ENCODE data around the gene CLCN1. TPM values are rescaled to one million over a fixed set of nuclear protein-coding genes. Genes with fewer than 3 reads are reported as not detected.
A peak's percentile ranks its signal among the peaks of the same experiment; 100 is the strongest.

CLCN1 gene
- total RNA-seq, 4 donors from 2014 or later: 0.64 TPM; not detected in 3

DNA sequence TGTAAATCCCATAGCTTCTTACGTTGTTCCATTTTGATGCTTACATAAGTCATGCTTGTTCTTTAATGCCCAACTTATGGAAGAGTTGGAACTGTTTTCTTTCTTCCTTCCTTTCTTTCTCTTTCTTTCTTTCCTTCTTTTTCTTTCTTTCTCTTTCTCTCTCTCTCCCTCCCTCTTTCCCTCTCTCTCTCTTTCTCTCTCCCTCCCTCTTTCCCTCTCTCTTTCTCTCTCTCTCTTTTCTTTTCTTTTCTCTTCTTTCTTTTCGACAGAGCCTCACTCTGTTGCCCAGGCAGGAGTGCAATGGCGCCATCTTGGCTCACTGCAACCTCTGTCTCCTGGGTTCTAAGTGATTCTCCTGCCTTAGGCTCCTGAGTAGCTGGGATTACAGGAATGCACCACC is 27.7 kb downstream of the CLCN1 start:
- H3K36me3 ChIP-seq: no peaks in the 10 kb centered on the region
- no peak overlapping the region for H3K4me3 ChIP-seq
- 93% methylated on average over 3 of the region's 3 CpGs for WGBS
- no peaks in the 10 kb centered on the region for H3K9me3 ChIP-seq
- H3K4me1 ChIP-seq: peaks cover 5% of the 10 kb centered on the region
- no peak overlapping the region for H3K27ac ChIP-seq
- no peak for DNase-seq (ENCODE audit: low spot score in 2 of 2)
- TF ChIP-seq POLR2AphosphoS5 (IDR thresholded peaks at IDR 0.05): no peak
- TF ChIP-seq, protein P1, sequence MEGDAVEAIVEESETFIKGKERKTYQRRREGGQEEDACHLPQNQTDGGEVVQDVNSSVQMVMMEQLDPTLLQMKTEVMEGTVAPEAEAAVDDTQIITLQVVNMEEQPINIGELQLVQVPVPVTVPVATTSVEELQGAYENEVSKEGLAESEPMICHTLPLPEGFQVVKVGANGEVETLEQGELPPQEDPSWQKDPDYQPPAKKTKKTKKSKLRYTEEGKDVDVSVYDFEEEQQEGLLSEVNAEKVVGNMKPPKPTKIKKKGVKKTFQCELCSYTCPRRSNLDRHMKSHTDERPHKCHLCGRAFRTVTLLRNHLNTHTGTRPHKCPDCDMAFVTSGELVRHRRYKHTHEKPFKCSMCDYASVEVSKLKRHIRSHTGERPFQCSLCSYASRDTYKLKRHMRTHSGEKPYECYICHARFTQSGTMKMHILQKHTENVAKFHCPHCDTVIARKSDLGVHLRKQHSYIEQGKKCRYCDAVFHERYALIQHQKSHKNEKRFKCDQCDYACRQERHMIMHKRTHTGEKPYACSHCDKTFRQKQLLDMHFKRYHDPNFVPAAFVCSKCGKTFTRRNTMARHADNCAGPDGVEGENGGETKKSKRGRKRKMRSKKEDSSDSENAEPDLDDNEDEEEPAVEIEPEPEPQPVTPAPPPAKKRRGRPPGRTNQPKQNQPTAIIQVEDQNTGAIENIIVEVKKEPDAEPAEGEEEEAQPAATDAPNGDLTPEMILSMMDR (IDR thresholded peaks at IDR 0.05): no peak
- TF ChIP-seq EP300 (IDR thresholded peaks at IDR 0.05): no peak
- H3K27me3 ChIP-seq: peaks cover 13% of the 10 kb centered on the region

DNA sequence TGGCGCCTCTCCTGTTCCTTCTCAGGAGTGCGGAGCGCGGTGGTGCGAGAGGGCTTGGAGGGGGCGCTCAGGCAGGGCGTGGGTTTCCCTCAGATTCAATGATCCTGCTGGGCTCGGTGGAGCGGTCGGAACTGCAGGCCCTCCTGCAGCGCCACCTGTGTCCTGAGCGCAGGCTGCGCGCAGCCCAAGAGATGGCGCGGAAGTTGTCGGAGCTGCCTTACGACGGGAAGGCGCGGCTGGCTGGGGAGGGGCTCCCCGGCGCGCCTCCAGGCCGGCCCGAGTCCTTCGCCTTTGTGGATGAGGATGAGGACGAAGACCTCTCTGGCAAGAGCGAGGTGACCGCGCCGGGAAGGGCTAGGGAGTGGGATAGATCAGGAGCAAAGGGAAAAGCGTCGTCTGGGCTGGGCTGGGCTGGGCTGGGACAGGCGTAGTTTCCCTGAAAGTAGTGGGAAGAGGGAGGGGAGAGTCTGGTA is 29.6 kb downstream of the CLCN1 start:
- Histone ChIP-seq H3K27me3 (peaks cover 18% of the 10 kb centered on the region), H3K4me1 (peaks cover 5% of the 10 kb centered on the region), H3K27ac (no peak overlapping the region), H3K4me3 (peak overlapping the region; percentile 23), H3K36me3 (no peaks in the 10 kb centered on the region), H3K9me3 (no peaks in the 10 kb centered on the region)
- TF ChIP-seq, protein P1 (IDR thresholded peaks at IDR 0.05): peak in 1 of 2 donors; percentile 55
- no peak for TF ChIP-seq POLR2AphosphoS5 (IDR thresholded peaks at IDR 0.05)
- no peak for DNase-seq (ENCODE audit: low spot score in 2 of 2)
- 9% methylated on average over 33 of the region's 35 CpGs for WGBS

GRCh38 chr7:143346018-143346417 is 30.1 kb downstream of the CLCN1 start:
- no peak for DNase-seq (ENCODE audit: low spot score in 2 of 2)
- Histone ChIP-seq H3K9me3 (no peaks in the 10 kb centered on the region), H3K36me3 (no peaks in the 10 kb centered on the region), H3K4me3 (no peak overlapping the region), H3K4me1 (peaks cover 5% of the 10 kb centered on the region), H3K27ac (no peak overlapping the region), H3K27me3 (peaks cover 21% of the 10 kb centered on the region)
- no peak for TF ChIP-seq POLR2A (IDR thresholded peaks at IDR 0.05)
- TF ChIP-seq POLR2AphosphoS5 (IDR thresholded peaks at IDR 0.05): no peak
- no peak for TF ChIP-seq EP300 (IDR thresholded peaks at IDR 0.05)
- TF ChIP-seq, protein P1 (IDR thresholded peaks at IDR 0.05): no peak
- 86% methylated on average over 4 of the region's 4 CpGs for WGBS

GRCh38 chr7:143347950-143348349 is 32.0 kb downstream of the CLCN1 start:
- Histone ChIP-seq H3K27me3 (peaks cover 29% of the 10 kb centered on the region), H3K36me3 (no peaks in the 10 kb centered on the region), H3K4me1 (peaks cover 5% of the 10 kb centered on the region), H3K9me3 (no peaks in the 10 kb centered on the region), H3K27ac (no peak overlapping the region), H3K4me3 (no peak overlapping the region)
- TF ChIP-seq POLR2A (IDR thresholded peaks at IDR 0.05) (no peak), POLR2AphosphoS5 (IDR thresholded peaks at IDR 0.05) (no peak), EP300 (IDR thresholded peaks at IDR 0.05) (no peak)
- TF ChIP-seq, protein P1 (IDR thresholded peaks at IDR 0.05): no peak
- WGBS: 55% methylated on average over 5 of the region's 5 CpGs
- no peak for DNase-seq (ENCODE audit: low spot score in 2 of 2)

- Histone ChIP-seq H3K27ac (no peak overlapping the region), H3K36me3 (no peaks in the 10 kb centered on the region), H3K27me3 (peaks cover 25% of the 10 kb centered on the region), H3K4me3 (no peak overlapping the region), H3K9me3 (no peaks in the 10 kb centered on the region), H3K4me1 (no peaks in the 10 kb centered on the region)
- 49% methylated on average over 5 of the region's 5 CpGs for WGBS
- TF ChIP-seq POLR2A (IDR thresholded peaks at IDR 0.05): no peak
- no peak for TF ChIP-seq POLR2AphosphoS5 (IDR thresholded peaks at IDR 0.05)
- TF ChIP-seq, protein P1 (IDR thresholded peaks at IDR 0.05): no peak
- no peak for TF ChIP-seq EP300 (IDR thresholded peaks at IDR 0.05)
- DNase-seq (ENCODE audit: low spot score in 2 of 2): no peak
Measured at GRCh38 chr7:143351060-143351459, 35.1 kb downstream of the CLCN1 start.

Measured in suprapubic skin (tissue), 4 donors.